NB4 (cell line): Measurements from ENCODE around the gene DTHD1.

ENCODE experiments used
- DNase-seq: peaks from one replicate; pipeline ENCODE4 v3.0.0; 2010; ENCODE audit warnings: low read depth
- H3K4me3 ChIP-seq: one replicate; pipeline ENCODE4 v1.5.1; 2011; ENCODE audit warnings: mild to moderate bottlenecking, low read depth, low read length, moderate library complexity
- CTCF ChIP-seq: IDR thresholded peaks from one replicate; pipeline ENCODE4 v1.5.1; 2012; ENCODE audit warnings: low read depth, low read length
- MAX ChIP-seq: IDR thresholded peaks from 2 replicates; pipeline ENCODE4 v1.6.1; 2011; ENCODE audit warnings: low read depth, low read length
- MYC ChIP-seq: IDR thresholded peaks from 2 replicates; pipeline ENCODE4 v1.6.1; 2011; ENCODE audit warnings: low read depth, low read length
- POLR2A ChIP-seq: IDR thresholded peaks from 2 replicates; pipeline ENCODE4 v1.6.1; 2011; ENCODE audit warnings: mild to moderate bottlenecking; ENCODE audit not compliant: insufficient read length; ENCODE audit errors: extremely low read depth

DTHD1 gene

GRCh38 chr4:36274158-36274557, 7.3 kb upstream of the DTHD1 start:
- H3K4me3 ChIP-seq, result no peak overlapping the region

GRCh38 chr4:36277533-36277932, 3.9 kb upstream of the DTHD1 start:
- no peak for DNase-seq
- H3K4me3 ChIP-seq, result no peak overlapping the region
- TF ChIP-seq MYC (no peak), CTCF (no peak), POLR2A (no peak), MAX (no peak)

More at GRCh38 chr4:36274158-36274557, 7.3 kb upstream of the DTHD1 start:
- no peak for TF ChIP-seq MAX
- TF ChIP-seq POLR2A, result no peak
- TF ChIP-seq CTCF, result no peak
- TF ChIP-seq MYC, result no peak
- no peak for DNase-seq

- TF ChIP-seq MYC (no peak), CTCF (no peak), POLR2A (no peak), MAX (no peak)
- no peak for DNase-seq
- H3K4me3 ChIP-seq, result no peak overlapping the region
Measured at GRCh38 chr4:36278789-36279188, 2.6 kb upstream of the DTHD1 start.

GRCh38 chr4:36280555-36280954, 861 bp upstream of the DTHD1 start:
- TF ChIP-seq MYC, result no peak
- no peak overlapping the region for H3K4me3 ChIP-seq
- DNase-seq, result no peak

- TF ChIP-seq MYC, result no peak
- no peak for TF ChIP-seq CTCF
- no peak for TF ChIP-seq POLR2A
- TF ChIP-seq MAX, result no peak
- DNase-seq, result no peak
- no peak overlapping the region for H3K4me3 ChIP-seq
Measured at GRCh38 chr4:36282503-36283030, 1.2 kb downstream of the DTHD1 start.

- H3K4me3 ChIP-seq, result no peak overlapping the region
- DNase-seq, result no peak
- TF ChIP-seq POLR2A (no peak), CTCF (no peak), MYC (no peak), MAX (no peak)
Measured at GRCh38 chr4:36283912-36284465, 2.6 kb downstream of the DTHD1 start.
